Natural killer cell treated with Interleukin-12 subunit alpha and Interleukin-12 subunit beta and Interleukin-15 and Interleukin-18, amount 100 ng/mL, for 72 hours (primary cell): ENCODE measurements around the gene SPIB. TPM values are rescaled to one million over a fixed set of nuclear protein-coding genes. Genes with fewer than 3 reads are reported as not detected.

Source experiments
- ATAC-seq, 2 donors: fragments of 150-1000 bp; cut with Tn5 transposase in 1 of 2; sonication (Bioruptor Pico), chemical (Tn5 transposase) in 1 of 2; 2 replicates each; pipeline ENCODE4 v1.10.0; 2021
- DNase-seq: peaks from one replicate; pipeline ENCODE4 v3.0.0; 2022; ENCODE audit warnings: low spot score
- H3K27ac Mint-ChIP-seq, 2 donors: 1 replicate in 1 of 2; 2 replicates in 1 of 2; pipeline ENCODE4 v1.8.0; 2022; ENCODE audit warnings: mixed read lengths in 2 of 2, mild to moderate bottlenecking in 1 of 2, moderate library complexity in 1 of 2
- H3K27me3 Mint-ChIP-seq, 2 donors: 1 replicate in 1 of 2; 2 replicates in 1 of 2; pipeline ENCODE4 v1.8.0; 2022; ENCODE audit warnings: mixed read lengths in 2 of 2
- H3K36me3 Mint-ChIP-seq: one replicate; pipeline ENCODE4 v1.8.0; 2022; ENCODE audit warnings: mixed read lengths
- H3K4me1 Mint-ChIP-seq, 2 donors: 1 replicate in 1 of 2; 2 replicates in 1 of 2; pipeline ENCODE4 v1.8.0; 2022; ENCODE audit warnings: low read depth in 2 of 2, mixed read lengths in 2 of 2, mild to moderate bottlenecking in 1 of 2
- H3K4me3 Mint-ChIP-seq: one replicate; pipeline ENCODE4 v1.8.0; 2022; ENCODE audit warnings: mixed read lengths
- H3K9me3 Mint-ChIP-seq: 2 replicates; pipeline ENCODE4 v1.8.0; 2022; ENCODE audit warnings: mixed read lengths
- total RNA-seq, 2 donors: library from RNA; stranded (reverse); gene quantifications; one replicate each; pipeline ENCODE4 v1.2.3, GENCODE V29; 2022

Gene SPIB
- total RNA-seq, 2 donors from 2014 or later = 0.38 to 4.2 TPM

DNA sequence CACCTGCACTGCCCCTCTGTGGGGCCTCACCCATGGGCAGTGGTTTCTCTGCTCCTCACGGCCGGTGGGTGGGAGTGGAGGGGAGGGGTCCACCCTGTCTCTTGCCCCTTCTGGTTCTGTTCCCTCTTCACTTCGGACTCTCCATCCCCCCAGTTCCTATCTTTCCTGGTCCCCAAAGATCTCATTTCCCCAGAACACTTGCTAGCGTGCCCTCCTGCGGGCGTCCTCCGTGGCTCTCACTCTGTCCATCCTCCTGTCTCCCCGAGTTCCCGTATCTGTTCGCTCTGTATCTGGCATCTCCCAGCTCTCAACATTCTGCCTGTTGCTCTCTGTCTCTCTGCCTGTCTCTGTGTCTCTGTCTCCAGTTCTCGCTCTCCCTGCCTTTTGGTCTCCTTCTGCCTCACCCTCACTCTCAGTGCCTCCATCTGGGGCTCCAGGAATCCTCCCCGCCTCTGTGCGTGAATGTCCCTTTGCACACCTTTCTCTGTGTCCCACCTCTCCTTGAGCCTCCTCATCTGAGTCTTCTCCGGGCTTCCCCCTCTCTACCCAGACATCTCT is 363 bp downstream of the SPIB start:
- H3K27me3 Mint-ChIP-seq = peaks cover 22 to 24% of the 10 kb centered on the region in 2 donors
- peak overlapping the region in 1 of 2 donors; percentile 70 for H3K27ac Mint-ChIP-seq
- ATAC-seq (no peak), DNase-seq (peak; percentile 41)
- peaks cover 4% of the 10 kb centered on the region for H3K36me3 Mint-ChIP-seq
- H3K4me1 Mint-ChIP-seq = peaks cover 16 to 18% of the 10 kb centered on the region in 2 donors
- H3K4me3 Mint-ChIP-seq = peak overlapping the region; percentile 11
- H3K9me3 Mint-ChIP-seq = no peaks in the 10 kb centered on the region

DNA sequence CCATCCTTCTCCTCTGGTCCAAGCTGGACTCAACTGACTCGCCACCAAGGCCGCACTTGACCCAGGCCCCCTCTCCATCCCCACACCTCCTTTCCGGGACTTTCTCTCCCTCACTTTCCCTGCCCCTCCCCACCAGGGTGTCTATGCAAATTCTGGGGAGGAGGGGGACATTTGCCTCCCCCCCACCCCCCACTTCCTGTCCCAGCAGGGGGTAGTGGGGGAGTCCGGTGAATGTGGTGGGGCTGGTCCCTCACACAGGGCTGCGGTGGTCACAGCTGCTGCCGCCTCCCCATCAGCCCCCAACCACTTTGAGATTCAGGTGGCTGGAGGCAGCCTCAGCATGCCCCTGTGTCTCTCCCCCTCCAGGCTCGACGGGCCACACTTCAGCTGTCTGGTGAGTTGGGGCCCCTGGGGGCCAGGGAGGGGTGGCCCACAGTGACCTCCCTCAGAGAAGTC is 870 bp downstream of the SPIB start:
- H3K4me3 Mint-ChIP-seq = peak overlapping the region; percentile 43
- DNase-seq (peak; percentile 58), ATAC-seq (no peak)
- peaks cover 22 to 24% of the 10 kb centered on the region in 2 donors for H3K27me3 Mint-ChIP-seq
- H3K9me3 Mint-ChIP-seq = no peaks in the 10 kb centered on the region
- peaks cover 15 to 16% of the 10 kb centered on the region in 2 donors for H3K4me1 Mint-ChIP-seq
- H3K27ac Mint-ChIP-seq = peak overlapping the region in 1 of 2 donors; percentile 70
- peaks cover 4% of the 10 kb centered on the region for H3K36me3 Mint-ChIP-seq

DNA sequence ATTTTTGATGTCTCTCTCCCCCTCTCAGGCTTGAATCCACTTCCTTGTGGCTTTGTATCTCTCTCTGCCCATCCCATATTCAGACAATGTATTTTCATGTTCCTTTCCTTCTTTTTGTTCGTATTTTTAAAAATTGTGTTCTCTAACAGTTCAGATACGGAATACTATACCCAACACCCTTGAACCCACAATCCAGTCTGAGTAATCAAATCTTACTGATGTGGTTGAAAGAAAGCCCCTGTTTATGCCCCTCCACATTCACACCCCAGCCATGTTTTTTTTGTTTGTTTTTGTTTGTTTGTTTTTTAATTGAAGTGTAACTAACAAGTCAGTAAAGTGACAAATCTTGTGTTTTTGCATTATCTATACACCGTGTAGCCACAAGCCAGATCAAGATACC is 1.4 kb downstream of the SPIB start:
- Mint-ChIP-seq H3K4me3 (peak overlapping the region; percentile 43), H3K36me3 (peaks cover 4% of the 10 kb centered on the region), H3K9me3 (no peaks in the 10 kb centered on the region), H3K4me1 (peaks cover 15 to 16% of the 10 kb centered on the region in 2 donors), H3K27me3 (peaks cover 22 to 24% of the 10 kb centered on the region in 2 donors), H3K27ac (peak overlapping the region in 1 of 2 donors; percentile 70)
- DNase-seq (no peak), ATAC-seq (no peak)

DNA sequence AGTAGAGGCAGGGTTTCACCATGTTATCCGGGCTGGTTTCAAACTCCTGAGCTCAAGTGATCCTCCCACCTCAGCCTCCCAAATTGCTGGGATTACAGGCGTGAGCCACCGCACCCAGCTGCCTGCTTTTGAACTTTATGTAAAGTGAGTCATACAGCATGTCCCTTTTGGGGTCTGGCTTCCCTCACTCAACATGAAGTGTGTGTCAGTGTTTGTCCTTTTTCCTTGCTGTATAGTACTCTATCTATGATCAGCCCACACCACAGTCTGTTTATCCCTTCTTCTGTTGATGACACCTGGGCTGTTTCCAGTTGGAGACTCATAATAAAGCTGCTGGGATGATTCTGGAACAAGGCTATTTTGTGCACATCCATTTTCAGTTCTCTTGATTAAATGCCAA is 2.1 kb downstream of the SPIB start:
- Mint-ChIP-seq H3K4me1 (peaks cover 15 to 16% of the 10 kb centered on the region in 2 donors), H3K9me3 (no peaks in the 10 kb centered on the region), H3K4me3 (no peak overlapping the region), H3K27me3 (peaks cover 22 to 24% of the 10 kb centered on the region in 2 donors), H3K36me3 (peaks cover 4% of the 10 kb centered on the region), H3K27ac (peak overlapping the region in 1 of 2 donors; percentile 70)
- DNase-seq = no peak
- no peak for ATAC-seq

DNA sequence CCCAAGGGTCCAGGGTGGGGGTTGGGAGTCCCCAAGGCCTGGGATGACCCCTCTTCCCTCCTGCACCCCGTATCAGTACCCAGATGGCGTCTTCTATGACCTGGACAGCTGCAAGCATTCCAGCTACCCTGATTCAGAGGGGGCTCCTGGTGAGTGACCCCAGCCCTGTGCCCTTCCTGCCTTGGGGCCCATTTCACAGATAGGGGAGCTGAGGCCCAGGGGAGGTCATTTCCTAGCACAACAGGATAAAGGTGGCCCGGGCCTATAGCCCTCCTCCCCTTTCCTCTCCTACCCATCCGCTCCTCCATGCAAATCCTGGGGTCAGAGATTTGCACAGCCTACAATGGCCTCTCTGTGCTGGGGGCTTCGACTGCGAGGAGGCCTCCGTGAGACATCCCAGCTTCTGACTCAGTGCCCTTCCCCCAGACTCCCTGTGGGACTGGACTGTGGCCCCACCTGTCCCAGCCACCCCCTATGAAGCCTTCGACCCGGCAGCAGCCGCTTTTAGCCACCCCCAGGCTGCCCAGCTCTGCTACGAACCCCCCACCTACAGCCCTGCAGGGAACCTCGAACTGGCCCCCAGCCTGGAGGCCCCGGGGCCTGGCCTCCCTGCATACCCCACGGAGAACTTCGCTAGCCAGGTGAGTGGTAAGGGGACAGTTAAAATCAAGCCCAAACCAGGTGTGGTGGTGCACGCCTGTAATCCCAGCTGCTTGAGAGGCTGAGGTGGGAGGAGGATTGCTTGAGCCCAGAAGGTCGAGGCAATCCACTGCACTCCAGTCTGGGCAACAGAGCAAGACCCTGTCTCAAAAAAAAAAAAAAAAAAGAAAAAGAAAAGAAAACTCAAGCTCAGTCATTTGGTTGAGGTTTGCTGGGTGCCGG is 3.9 kb downstream of the SPIB start:
- peaks cover 4% of the 10 kb centered on the region for H3K36me3 Mint-ChIP-seq
- H3K4me3 Mint-ChIP-seq = no peak overlapping the region
- no peaks in the 10 kb centered on the region for H3K9me3 Mint-ChIP-seq
- DNase-seq = no peak
- no peak overlapping the region for H3K27ac Mint-ChIP-seq
- H3K27me3 Mint-ChIP-seq = peaks cover 24% of the 10 kb centered on the region in 2 donors
- peak in 1 of 2 donors; percentile 22 for ATAC-seq
- H3K4me1 Mint-ChIP-seq = peaks cover 15 to 16% of the 10 kb centered on the region in 2 donors

DNA sequence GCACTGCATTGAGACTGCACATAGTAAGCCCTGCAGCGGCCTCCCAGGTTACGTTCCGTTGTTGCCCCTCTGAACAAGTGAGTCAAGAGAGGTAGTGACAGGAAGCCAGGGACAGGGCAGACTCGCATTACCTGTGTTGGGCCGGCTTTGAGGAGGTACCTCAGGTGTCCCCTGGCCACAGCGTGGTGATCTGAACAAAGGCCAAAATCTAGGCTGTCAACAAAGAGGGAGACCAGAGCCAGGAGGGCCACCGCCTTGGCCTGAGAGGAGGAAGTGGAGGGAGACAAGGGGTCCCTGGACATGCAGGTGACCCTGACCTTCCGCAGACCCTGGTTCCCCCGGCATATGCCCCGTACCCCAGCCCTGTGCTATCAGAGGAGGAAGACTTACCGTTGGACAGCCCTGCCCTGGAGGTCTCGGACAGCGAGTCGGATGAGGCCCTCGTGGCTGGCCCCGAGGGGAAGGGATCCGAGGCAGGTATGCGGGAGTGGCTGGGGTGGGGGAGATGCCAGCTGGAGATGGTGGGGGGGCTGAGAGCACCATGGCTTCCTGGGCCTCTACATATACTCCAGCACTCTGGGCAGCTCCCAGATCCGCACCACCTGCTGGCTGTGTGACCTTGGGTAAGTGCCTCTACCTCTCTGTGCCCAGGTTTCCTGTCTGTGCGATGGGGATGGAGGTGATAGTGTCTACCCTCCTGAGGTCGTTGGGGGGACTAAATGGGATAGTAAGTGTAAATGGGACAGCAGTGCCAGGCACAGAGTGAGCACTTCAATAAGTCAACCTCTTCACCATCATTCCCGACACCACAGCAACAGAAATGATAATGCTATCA is 4.8 kb downstream of the SPIB start:
- DNase-seq = no peak
- Mint-ChIP-seq H3K27ac (no peak overlapping the region), H3K4me3 (no peak overlapping the region), H3K4me1 (peaks cover 15 to 16% of the 10 kb centered on the region in 2 donors), H3K9me3 (no peaks in the 10 kb centered on the region), H3K27me3 (peaks cover 24% of the 10 kb centered on the region in 2 donors), H3K36me3 (peaks cover 4% of the 10 kb centered on the region)
- no peak for ATAC-seq

DNA sequence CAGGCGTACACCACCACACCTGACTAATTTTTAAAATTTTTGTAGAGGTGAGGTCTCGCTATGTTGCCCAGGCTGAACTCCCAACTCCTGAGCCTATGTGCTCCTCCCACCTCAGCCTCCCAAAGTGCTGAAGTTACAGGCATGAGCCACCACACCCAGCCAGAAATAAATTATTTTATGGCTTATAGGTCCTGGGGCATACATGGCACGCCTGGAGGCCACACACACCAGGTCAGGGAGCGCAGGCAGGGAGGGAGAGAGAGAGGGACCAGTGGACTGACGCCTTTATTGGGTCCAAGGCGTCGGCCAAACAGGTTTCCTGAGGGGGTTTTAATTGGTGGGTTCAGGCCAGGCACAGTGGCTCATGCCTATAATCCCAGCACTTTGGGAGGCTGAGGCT is 6.8 kb downstream of the SPIB start:
- no peak overlapping the region for H3K27ac Mint-ChIP-seq
- H3K36me3 Mint-ChIP-seq = no peaks in the 10 kb centered on the region
- no peaks in the 10 kb centered on the region for H3K9me3 Mint-ChIP-seq
- no peak for DNase-seq
- no peak overlapping the region for H3K4me3 Mint-ChIP-seq
- H3K4me1 Mint-ChIP-seq = peaks cover 0 to 2% of the 10 kb centered on the region in 2 donors
- ATAC-seq = no peak
- peaks cover 5 to 14% of the 10 kb centered on the region in 2 donors for H3K27me3 Mint-ChIP-seq

DNA sequence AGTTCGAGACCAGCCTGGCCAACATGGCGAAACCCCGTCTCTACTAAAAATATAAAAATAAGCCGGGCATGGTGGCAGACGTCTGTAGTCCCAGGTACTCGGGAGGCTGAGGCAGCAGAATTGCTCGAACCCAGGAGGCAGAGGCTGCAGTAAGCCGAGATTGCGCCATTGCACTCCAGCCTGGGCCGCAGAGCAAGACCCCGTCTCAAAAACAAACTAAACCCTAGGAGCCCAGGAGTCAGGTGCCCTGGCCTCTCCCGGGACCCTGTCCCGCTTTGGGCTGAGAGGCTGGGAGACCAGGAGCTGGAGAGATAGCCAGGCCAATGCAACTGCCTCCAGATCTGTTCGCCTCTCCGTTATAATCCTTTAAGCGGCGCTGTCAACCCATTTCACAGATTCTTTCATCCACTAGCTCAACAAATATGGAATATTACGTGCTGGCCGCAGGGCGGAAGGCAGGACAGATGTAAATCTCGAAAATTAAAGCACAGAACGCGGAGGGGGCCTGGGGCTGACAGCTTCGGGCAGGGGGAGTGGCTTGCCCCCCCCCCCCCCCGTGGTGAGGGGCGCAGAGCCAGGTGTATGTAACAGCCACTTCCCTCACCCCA is 8.7 kb downstream of the SPIB start:
- peaks cover 0 to 11% of the 10 kb centered on the region in 2 donors for H3K27me3 Mint-ChIP-seq
- H3K36me3 Mint-ChIP-seq = no peaks in the 10 kb centered on the region
- peaks cover 9 to 13% of the 10 kb centered on the region in 2 donors for H3K4me1 Mint-ChIP-seq
- no peak for DNase-seq
- no peaks in the 10 kb centered on the region for H3K9me3 Mint-ChIP-seq
- ATAC-seq = no peak
- H3K27ac Mint-ChIP-seq = no peak overlapping the region
- no peak overlapping the region for H3K4me3 Mint-ChIP-seq

DNA sequence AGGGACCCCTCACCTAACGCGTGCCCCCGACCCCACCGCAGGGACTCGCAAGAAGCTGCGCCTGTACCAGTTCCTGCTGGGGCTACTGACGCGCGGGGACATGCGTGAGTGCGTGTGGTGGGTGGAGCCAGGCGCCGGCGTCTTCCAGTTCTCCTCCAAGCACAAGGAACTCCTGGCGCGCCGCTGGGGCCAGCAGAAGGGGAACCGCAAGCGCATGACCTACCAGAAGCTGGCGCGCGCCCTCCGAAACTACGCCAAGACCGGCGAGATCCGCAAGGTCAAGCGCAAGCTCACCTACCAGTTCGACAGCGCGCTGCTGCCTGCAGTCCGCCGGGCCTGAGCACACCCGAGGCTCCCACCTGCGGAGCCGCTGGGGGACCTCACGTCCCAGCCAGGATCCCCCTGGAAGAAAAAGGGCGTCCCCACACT is 9.3 kb downstream of the SPIB start:
- H3K36me3 Mint-ChIP-seq = no peaks in the 10 kb centered on the region
- H3K4me1 Mint-ChIP-seq = peaks cover 9 to 15% of the 10 kb centered on the region in 2 donors
- no peak for DNase-seq
- peaks cover 3 to 13% of the 10 kb centered on the region in 2 donors for H3K27me3 Mint-ChIP-seq
- H3K9me3 Mint-ChIP-seq = no peaks in the 10 kb centered on the region
- no peak overlapping the region for H3K27ac Mint-ChIP-seq
- ATAC-seq = no peak
- H3K4me3 Mint-ChIP-seq = no peak overlapping the region

DNA sequence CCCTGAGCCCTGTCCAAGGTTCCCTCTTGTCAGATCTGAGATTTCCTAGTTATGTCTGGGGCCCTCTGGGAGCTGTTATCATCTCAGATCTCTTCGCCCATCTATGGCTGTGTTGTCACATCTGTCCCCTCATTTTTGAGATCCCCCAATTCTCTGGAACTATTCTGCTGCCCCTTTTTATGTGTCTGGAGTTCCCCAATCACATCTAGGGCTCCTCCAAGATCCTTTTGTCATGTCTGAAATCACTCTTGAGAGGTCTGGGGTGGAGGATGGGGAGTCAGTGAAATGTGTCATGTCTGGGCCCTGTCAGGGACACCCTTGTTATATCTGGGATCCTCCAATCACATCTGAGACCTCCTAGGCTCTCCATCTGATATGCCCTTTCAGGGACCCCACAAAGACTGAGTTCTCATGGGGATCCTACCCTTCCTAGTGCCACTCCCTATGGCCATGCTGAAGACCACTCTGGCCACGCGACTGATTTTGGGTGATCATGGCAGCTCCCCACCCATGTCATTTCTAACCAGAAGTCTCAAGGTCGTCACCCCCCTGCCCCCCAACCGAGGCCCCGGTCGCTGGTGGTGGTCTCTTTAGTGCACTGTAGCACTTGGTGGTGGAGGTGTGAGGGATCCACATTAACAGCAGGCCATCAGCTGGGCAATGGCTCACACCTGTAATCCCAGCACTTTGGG is 10.2 kb downstream of the SPIB start:
- Mint-ChIP-seq H3K4me3 (no peak overlapping the region), H3K27ac (no peak overlapping the region), H3K9me3 (no peaks in the 10 kb centered on the region), H3K4me1 (peaks cover 9 to 18% of the 10 kb centered on the region in 2 donors), H3K27me3 (peaks cover 8 to 16% of the 10 kb centered on the region in 2 donors), H3K36me3 (no peaks in the 10 kb centered on the region)
- no peak for DNase-seq
- ATAC-seq = no peak

DNA sequence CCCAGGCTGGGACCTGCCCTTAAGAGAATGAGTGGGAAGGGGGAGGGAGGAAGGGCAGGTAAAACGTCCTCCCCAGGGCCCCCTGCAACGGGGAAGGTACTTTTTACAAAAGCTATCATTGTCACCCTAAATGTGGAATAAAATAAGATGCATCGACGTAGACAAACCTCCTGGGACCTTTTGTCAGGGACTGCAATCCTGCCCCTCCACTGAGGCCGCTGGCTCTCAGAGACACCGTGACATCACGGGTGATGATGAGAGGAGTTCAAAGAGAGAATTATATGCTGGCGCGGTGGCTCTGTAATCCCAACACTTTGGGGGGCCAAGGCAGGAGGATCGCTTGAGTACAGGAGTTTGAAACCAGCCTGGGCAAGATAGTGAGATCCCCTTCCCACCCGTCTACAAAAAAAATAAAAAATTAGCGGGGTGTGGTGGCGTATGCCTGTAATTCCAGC is 12.2 kb downstream of the SPIB start:
- Mint-ChIP-seq H3K27ac (peak overlapping the region; percentile 64 to 89), H3K4me1 (peaks cover 9 to 18% of the 10 kb centered on the region in 2 donors)

DNA sequence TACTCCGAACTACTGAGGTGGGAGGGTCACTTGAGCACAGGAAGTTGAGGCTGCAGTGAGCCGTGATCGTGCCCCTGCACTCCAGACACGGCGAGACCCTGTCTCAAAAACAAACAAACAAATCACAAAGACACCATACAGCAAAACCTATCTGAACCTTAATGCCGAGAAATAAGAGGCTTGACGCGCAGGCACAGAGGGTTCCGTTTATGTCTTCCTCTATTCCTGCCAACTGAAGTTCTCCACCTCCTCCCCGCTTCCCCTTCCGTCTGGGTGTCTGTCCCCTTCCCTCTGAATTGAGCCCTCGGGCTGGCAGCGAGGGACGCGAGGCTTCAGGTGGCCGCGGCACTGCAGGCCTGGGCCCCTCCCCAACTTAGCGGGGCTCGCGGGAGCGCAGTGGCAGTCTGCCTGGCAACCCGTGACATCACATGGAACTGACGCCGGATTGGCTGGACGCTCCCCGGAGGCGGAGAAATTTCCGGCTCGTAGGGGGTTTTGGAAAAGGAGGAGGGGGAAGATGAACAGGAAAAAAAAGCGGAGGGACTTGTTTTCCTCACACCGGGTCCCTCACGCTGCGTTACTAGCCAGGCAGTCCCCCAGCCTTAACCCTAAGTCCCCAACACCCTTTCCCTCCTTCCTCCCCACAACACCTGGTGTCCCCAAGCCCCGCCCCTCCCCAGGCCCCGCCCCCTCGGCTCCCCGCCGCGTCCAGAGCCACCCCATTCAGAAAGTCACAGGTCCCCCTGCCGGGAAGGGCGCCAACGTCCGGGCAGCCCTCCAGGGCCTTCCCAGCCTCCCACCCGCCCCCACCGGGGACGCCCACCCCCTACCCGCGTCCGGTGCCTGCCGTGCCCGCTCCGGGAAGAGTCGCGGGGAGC is 12.8 kb downstream of the SPIB start:
- H3K4me1 Mint-ChIP-seq = peaks cover 9 to 18% of the 10 kb centered on the region in 2 donors
- peak; percentile 83 for DNase-seq
- no peaks in the 10 kb centered on the region for H3K9me3 Mint-ChIP-seq
- H3K27ac Mint-ChIP-seq = peak overlapping the region; percentile 64 to 89
- peak; percentile 92 to 96 for ATAC-seq
- peaks cover 9 to 16% of the 10 kb centered on the region in 2 donors for H3K27me3 Mint-ChIP-seq
- H3K36me3 Mint-ChIP-seq = no peaks in the 10 kb centered on the region
- peak overlapping the region; percentile 92 for H3K4me3 Mint-ChIP-seq

More for the DNA sequence above, 12.2 kb downstream of the SPIB start:
- DNase-seq (no peak), ATAC-seq (no peak)
- Mint-ChIP-seq H3K4me3 (peak overlapping the region; percentile 92), H3K27me3 (peaks cover 8 to 16% of the 10 kb centered on the region in 2 donors), H3K9me3 (no peaks in the 10 kb centered on the region), H3K36me3 (no peaks in the 10 kb centered on the region)
